ENCODE results near the gene PAPPA. TPM values are rescaled to one million over a fixed set of nuclear protein-coding genes. Genes with fewer than 3 reads are reported as not detected.

Gene PAPPA
- total and polyA plus RNA-seq, 2 of the 8 experiments (the other 6 are each of a cell fraction or from before 2014, with no cell fraction given): 0.18 to 0.63 TPM

- Histone ChIP-seq H3K9ac (replicated peaks in 1 of 4; ENCODE audit: extremely low read depth in 1 of 4, low read depth in 3 of 4, low read length in 3 of 4) (no peak overlapping the region; a peak in 1 of 7 replicates), H4K5ac (ENCODE audit: insufficient read length, low read depth, low read length) (no peak overlapping the region), H3K14ac (ENCODE audit: insufficient read length) (no peak overlapping the region), H2BK20ac (ENCODE audit: low read length) (no peak overlapping the region), H4K20me1 (replicated peaks in 1 of 2; ENCODE audit: control insufficient read depth in 1 of 2, insufficient read depth in 2 of 2, low read length in 2 of 2) (no peaks in the 10 kb centered on the region), H4K91ac (replicated peaks; ENCODE audit: insufficient read length, low read length) (no peak overlapping the region), H3K56ac (replicated peaks; ENCODE audit: insufficient read length, low read depth, low read length) (no peak overlapping the region), H2BK5ac (ENCODE audit: low read depth, low read length) (no peak overlapping the region), H3K27ac (ENCODE audit: low read depth, low read length) (no peak overlapping the region), H3K23me2 (ENCODE audit: low read depth, low read length) (no peaks in the 10 kb centered on the region; the same call in 1 of the 2 replicates), H3K4me1 (replicated peaks in 1 of 4; ENCODE audit: control insufficient read depth in 3 of 4, insufficient read depth in 4 of 4, low read length in 3 of 4) (peaks cover 0 to 8% (median 3%) of the 10 kb centered on the region in 4 experiments; a peak in 4 of 7 replicates), H2AFZ (ENCODE audit: low read length) (no peak overlapping the region), H3K18ac (ENCODE audit: extremely low read depth, low read length) (no peak overlapping the region), H3K23ac (ENCODE audit: insufficient read length) (no peak overlapping the region), H2BK12ac (ENCODE audit: low read depth, low read length) (no peak overlapping the region), H3K79me2 (ENCODE audit: control insufficient read depth in 1 of 2, insufficient read depth in 2 of 2, low read length in 2 of 2) (no peaks in the 10 kb centered on the region), H2BK15ac (ENCODE audit: low read length) (no peak overlapping the region), H3K4me3 (ENCODE audit: extremely low read depth in 1 of 4, insufficient read depth in 2 of 4, low read depth in 3 of 4, low read length in 4 of 4) (no peak overlapping the region), H3K36me3 (ENCODE audit: control insufficient read depth in 2 of 4, insufficient read depth in 4 of 4, low read length in 3 of 4) (no peaks in the 10 kb centered on the region), H3K4me2 (ENCODE audit: insufficient read depth in 1 of 2, low read depth in 2 of 2, low read length in 2 of 2) (no peak overlapping the region), H3K4ac (replicated peaks; ENCODE audit: insufficient read length, low read depth, low read length) (no peak overlapping the region), H3K9me3 (ENCODE audit: insufficient read depth in 2 of 2, low read depth in 1 of 2, low read length in 1 of 2) (no peaks in the 10 kb centered on the region), H2BK120ac (replicated peaks; ENCODE audit: low read depth, low read length) (no peak overlapping the region), H2AK5ac (ENCODE audit: low read depth, low read length) (no peak overlapping the region), H3K27me3 (replicated peaks in 1 of 4; ENCODE audit: control insufficient read depth in 3 of 4, extremely low read depth in 1 of 4, insufficient read depth in 3 of 4, low read length in 3 of 4) (peaks cover 1 to 20% (median 15%) of the 10 kb centered on the region in 4 experiments; a peak in 5 of 7 replicates), H3K79me1 (ENCODE audit: low read depth, low read length) (no peaks in the 10 kb centered on the region), H4K8ac (ENCODE audit: extremely low read depth, insufficient read depth, low read length) (no peak overlapping the region)
- POLR2A ChIA-PET (ENCODE audit: partially characterized antibody): no interaction called here
- CTCF ChIA-PET (ENCODE audit: partially characterized antibody): interaction anchor here (1.1 to 1.5 kb wide), 2 partner anchors 10 to 99 kb away, joined by 3 read pairs; no protein-coding TSS in a partner anchor
- WGBS, 2 experiments (ENCODE audit: extremely low coverage in 1 of 2, insufficient coverage in 1 of 2, insufficient read length in 1 of 2, insufficient replicate concordance in 2 of 2, low coverage in 1 of 2, low lambda C conversion rate in 2 of 2, missing lambda C conversion rate in 1 of 2): 97% methylated on average over 2 of the region's 2 CpGs; no CpG with 5 or more reads in 1 of the 2 experiments
- FAIRE-seq (no peak), DNase-seq (ENCODE audit: low read depth in 1 of 2, low spot score in 2 of 2) (no peak)
- TF ChIP-seq CHD2 (IDR thresholded peaks at IDR 0.05; ENCODE audit: low read length) (no peak), CTBP2 (IDR thresholded peaks at IDR 0.05; ENCODE audit: borderline replicate concordance, insufficient read depth, insufficient read length, low read length) (no peak), RFX5 (IDR thresholded peaks at IDR 0.05; ENCODE audit: borderline replicate concordance, low read depth, low read length) (no peak), RXRA (IDR thresholded peaks at IDR 0.05; ENCODE audit: insufficient read depth, low read depth, low read length) (no peak)
Observed at GRCh38 chr9:116345393-116345792, 191.8 kb downstream of the PAPPA start.

Measured in H1 (cell line).